Small intestine (tissue), 7 donors: ENCODE measurements around the gene PPA1. TPM values are rescaled to one million over a fixed set of nuclear protein-coding genes. Genes with fewer than 3 reads are reported as not detected.
A peak's percentile ranks its signal among the peaks of the same experiment; 100 is the strongest.

ENCODE experiments used
- DNase-seq, 2 donors: peaks; one replicate each; pipeline versions ENCODE4 v3.0.0 to v3.0.0-alpha.2; 2013
- FAIRE-seq: peaks from 2 replicates; lab custom pipeline; 2012; peaks lifted over from hg19 to GRCh38; lab: Jason Lieb, UNC
- H3K27ac ChIP-seq, 3 donors: one replicate each; pipeline ENCODE4 v1.5.1; 2013; ENCODE audit warnings: low read length in 2 of 3, mild to moderate bottlenecking in 2 of 3, control low read depth in 1 of 3, inconsistent platforms in 1 of 3, low read depth in 1 of 3, moderate library complexity in 1 of 3
- H3K27me3 ChIP-seq, 3 donors: one replicate each; pipeline ENCODE4 v1.6.1; 2013; ENCODE audit warnings: low read length in 3 of 3, inconsistent platforms in 1 of 3; ENCODE audit not compliant: control insufficient read depth in 3 of 3, insufficient read depth in 3 of 3
- H3K36me3 ChIP-seq, 3 donors: one replicate each; pipeline ENCODE4 v1.6.1; 2013; ENCODE audit warnings: low read length in 3 of 3, inconsistent platforms in 1 of 3, low read depth in 1 of 3, mild to moderate bottlenecking in 1 of 3, moderate library complexity in 1 of 3; ENCODE audit not compliant: control insufficient read depth in 3 of 3, insufficient read depth in 2 of 3
- H3K4me1 ChIP-seq, 3 donors: one replicate each; pipeline ENCODE4 v1.6.1; 2013; ENCODE audit warnings: low read length in 2 of 3, inconsistent platforms in 1 of 3, low read depth in 1 of 3, mild to moderate bottlenecking in 1 of 3, moderate library complexity in 1 of 3; ENCODE audit not compliant: control insufficient read depth in 3 of 3, insufficient read depth in 2 of 3
- H3K4me3 ChIP-seq, 3 donors: one replicate each; pipeline ENCODE4 v1.5.1; 2013; ENCODE audit warnings: low read length in 3 of 3, control low read depth in 1 of 3, inconsistent platforms in 1 of 3, low read depth in 1 of 3, mild to moderate bottlenecking in 1 of 3, moderate library complexity in 1 of 3
- H3K9me3 ChIP-seq, 2 donors: one replicate each; pipeline ENCODE4 v1.6.1; 2013; ENCODE audit warnings: low read depth in 1 of 2, low read length in 1 of 2; ENCODE audit not compliant: control insufficient read depth in 2 of 2, insufficient read depth in 1 of 2
- WGBS, 3 donors: extraction: QIAGEN DNeasy Blood & Tissue Kit; methylation state at CpG; one replicate each; pipeline ENCODE4 v1.1.7; 2013; 5-methylcytosine and 5-hydroxymethylcytosine counted together
- polyA plus RNA-seq, 4 donors: library from polyadenylated mRNA; stranded (reverse) in 3 of 4; unstranded in 1 of 4; fragments of 200-250 nt in 3 of 4; fragments of 120-200 nt in 1 of 4; gene quantifications; one replicate each; pipeline versions ENCODE4 v1.2.1 to v1.2.3, GENCODE V29; 2013
- donor health status: healthy with polysubstance abuse.
- donor health status: control.
- donor health status: control.
- donor health status: Bipolar disorder and iron deficiency.
- donor health status: healthy.

Gene PPA1
- polyA plus RNA-seq, 4 donors = 103 to 383 (median 203) TPM

DNA sequence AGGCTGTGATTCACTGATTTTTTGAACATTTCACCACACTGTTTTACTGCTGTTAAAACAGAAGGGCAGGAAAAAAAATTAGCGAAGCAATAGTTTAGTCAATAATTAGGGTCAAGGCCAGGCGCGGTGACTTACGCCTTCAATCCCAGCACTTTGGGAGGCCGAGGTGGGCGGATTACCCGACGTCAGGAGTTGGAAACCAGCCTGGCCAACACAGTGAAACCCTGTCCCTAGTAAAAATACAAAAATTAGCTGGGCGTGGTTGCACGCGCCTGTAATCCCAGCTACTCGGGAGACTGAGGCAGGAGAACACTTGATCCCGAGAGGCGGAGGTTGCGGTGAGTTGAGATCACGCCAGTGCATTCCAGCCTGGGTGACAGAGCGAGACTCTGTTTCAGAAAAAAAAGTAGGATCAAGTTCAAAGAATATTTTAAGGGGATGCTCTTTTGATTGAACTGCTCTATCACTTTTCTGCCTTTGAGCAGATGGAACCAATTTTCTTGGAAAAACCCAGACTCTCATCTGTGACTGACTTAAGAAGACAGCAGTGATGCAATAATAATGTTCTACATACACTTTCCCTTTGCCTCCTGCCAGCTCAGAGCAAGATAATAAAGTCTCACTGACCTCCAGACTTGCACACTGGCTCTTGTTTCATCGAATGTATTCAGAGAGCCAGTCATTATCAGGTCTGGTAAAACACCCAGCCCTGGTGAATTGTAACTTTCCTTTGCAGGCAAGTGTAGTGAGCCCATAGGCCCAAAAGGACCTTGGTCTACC lies 1.6 kb upstream of the PPA1 start:
- Histone ChIP-seq H3K4me1 (peaks cover 0 to 20% (median 0%) of the 10 kb centered on the region in 3 donors), H3K27ac (peak overlapping the region in 2 of 3 donors; percentile 68 to 69), H3K4me3 (no peak overlapping the region), H3K36me3 (peaks cover 0 to 5% (median 0%) of the 10 kb centered on the region in 3 donors), H3K27me3 (no peaks in the 10 kb centered on the region), H3K9me3 (peaks cover 0 to 9% of the 10 kb centered on the region in 2 donors)
- WGBS, 3 donors = 64 to 79% (median 74%) methylated on average over 18 of the region's 18 CpGs
- no peak for FAIRE-seq
- peak; percentile 77 to 86 for DNase-seq

DNA sequence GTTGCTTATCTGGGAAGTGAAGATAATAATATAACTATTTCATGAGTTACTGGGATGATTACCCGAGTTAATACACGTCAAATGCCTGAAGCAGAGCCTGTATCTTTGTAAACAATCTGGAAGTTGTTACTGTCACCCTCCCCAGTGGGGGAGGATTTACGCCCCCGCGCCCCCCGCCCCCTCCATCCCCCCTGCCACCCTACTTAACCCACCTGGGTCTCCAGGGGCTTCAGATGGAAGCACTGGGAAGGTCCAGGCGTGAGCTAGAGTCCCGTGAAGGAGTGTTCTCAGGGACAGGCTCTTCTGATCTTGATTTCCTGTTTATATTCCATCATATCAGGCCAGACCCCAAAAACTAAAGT lies 691 bp upstream of the PPA1 start:
- WGBS, 3 donors = 9 to 22% (median 10%) methylated on average over 8 of the region's 8 CpGs
- no peak for FAIRE-seq

DNA sequence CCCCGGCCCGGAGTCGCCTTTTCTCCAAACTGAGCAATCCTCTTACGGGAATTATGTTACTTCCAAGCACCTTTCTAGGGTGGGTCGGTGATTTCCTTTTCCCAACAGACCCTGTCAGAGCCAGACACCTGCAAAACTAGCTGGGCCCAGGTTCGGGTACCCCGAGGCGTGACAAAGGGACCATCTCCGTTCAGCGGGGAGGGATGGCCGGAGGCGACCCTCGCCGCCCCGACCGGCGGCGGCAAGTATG lies 445 bp downstream of the PPA1 start:
- FAIRE-seq = no peak
- Histone ChIP-seq H3K4me3 (peak overlapping the region; percentile 76 to 99 (median 84)), H3K27ac (peak overlapping the region; percentile 96 to 99 (median 96)), H3K27me3 (no peaks in the 10 kb centered on the region), H3K36me3 (peaks cover 0 to 9% (median 0%) of the 10 kb centered on the region in 3 donors), H3K4me1 (peaks cover 0 to 28% (median 5%) of the 10 kb centered on the region in 3 donors), H3K9me3 (no peaks in the 10 kb centered on the region)
- WGBS, 3 donors = 0 to 1% (median 1%) methylated on average over 18 of the region's 18 CpGs
- DNase-seq = no peak

More for the DNA sequence above, 691 bp upstream of the PPA1 start:
- peaks cover 0 to 2% of the 10 kb centered on the region in 2 donors for H3K9me3 ChIP-seq
- peaks cover 0 to 20% (median 0%) of the 10 kb centered on the region in 3 donors for H3K4me1 ChIP-seq
- peak in 1 of 2 donors; percentile 13 for DNase-seq
- peak overlapping the region in 1 of 3 donors; percentile 54 for H3K4me3 ChIP-seq
- H3K27me3 ChIP-seq = no peaks in the 10 kb centered on the region
- peaks cover 0 to 9% (median 0%) of the 10 kb centered on the region in 3 donors for H3K36me3 ChIP-seq
- peak overlapping the region; percentile 88 to 96 (median 96) for H3K27ac ChIP-seq

GRCh38 chr10:70232155-70232858 lies 922 bp downstream of the PPA1 start:
- H3K4me1 ChIP-seq = peaks cover 0 to 29% (median 5%) of the 10 kb centered on the region in 3 donors
- peak overlapping the region; percentile 76 to 99 (median 84) for H3K4me3 ChIP-seq
- WGBS, 3 donors = 1 to 3% (median 1%) methylated on average over 39 of the region's 39 CpGs
- no peaks in the 10 kb centered on the region for H3K27me3 ChIP-seq
- no peaks in the 10 kb centered on the region for H3K9me3 ChIP-seq
- FAIRE-seq = no peak
- DNase-seq = peak; percentile 84 to 91
- peaks cover 0 to 10% (median 0%) of the 10 kb centered on the region in 3 donors for H3K36me3 ChIP-seq
- H3K27ac ChIP-seq = peak overlapping the region; percentile 96 to 99 (median 96)

- WGBS, 3 donors = 16 to 50% (median 25%) methylated on average over 1 of the region's 1 CpG
- H3K27ac ChIP-seq = peak overlapping the region; percentile 77 to 87 (median 79)
- peaks cover 0 to 19% (median 0%) of the 10 kb centered on the region in 3 donors for H3K36me3 ChIP-seq
- FAIRE-seq = no peak
- H3K27me3 ChIP-seq = no peaks in the 10 kb centered on the region
- no peak for DNase-seq
- no peak overlapping the region for H3K4me3 ChIP-seq
- peaks cover 2 to 18% (median 5%) of the 10 kb centered on the region in 3 donors for H3K4me1 ChIP-seq
- H3K9me3 ChIP-seq = no peaks in the 10 kb centered on the region
Measured at GRCh38 chr10:70228491-70228890, 4.7 kb downstream of the PPA1 start.

DNA sequence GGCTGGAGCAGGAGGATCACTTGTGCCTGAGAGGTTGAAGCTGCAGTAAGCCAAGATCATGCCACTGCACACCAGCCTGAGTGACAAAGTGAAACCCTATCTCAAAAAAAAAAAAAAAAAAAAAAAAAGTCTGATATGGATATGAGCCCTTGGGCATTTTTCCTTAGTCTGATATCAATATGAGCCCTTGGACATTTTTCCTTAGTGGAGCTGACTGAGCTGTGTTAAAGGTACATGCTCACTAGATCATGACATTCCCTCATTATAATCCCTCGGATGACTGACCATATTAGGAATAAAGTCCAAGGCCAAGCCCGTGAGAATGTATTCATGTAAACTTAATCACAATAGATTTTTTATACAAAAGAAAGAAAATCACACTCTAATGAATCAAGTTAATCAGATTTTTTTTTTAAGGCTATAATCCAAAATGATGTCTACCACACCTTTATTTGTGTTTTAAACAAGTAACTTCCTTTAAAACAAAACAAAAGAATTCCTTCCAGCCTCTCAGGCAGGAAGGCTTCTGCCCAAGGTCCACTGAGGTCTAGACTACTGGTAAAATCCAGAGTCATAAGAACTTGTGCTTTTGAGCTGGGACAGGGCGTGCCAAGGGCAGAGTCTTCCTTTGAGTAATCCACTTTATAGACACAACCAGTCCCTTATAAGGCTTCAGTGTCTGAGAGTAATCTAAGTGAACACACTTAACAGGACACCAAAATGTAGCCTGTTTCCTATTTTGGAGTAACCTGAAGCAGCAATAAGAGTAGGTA lies 5.5 kb downstream of the PPA1 start:
- DNase-seq = peak; percentile 90 to 97
- 7 to 51% (median 33%) methylated on average over 3 of the region's 3 CpGs for WGBS, 3 donors

DNA sequence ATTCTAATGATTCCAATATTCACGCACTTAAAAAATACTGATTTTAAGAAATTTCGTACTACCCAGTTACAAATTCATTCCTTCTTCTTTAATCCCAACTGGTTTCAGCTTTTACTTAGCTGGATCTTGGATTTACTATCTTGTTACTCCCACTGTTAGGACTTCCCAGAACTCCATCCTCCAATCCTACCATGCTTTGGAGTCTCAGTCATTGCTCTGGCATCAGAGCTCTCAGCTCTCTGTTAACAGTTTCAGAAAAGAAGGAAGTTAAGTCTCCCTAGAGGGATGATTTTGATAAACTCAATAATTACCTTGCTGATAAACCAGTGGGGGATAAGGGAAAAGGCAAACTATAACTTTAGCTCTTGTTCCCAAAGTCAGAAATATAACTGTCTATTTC lies 9.5 kb downstream of the PPA1 start:
- no peak for FAIRE-seq
- 96 to 100% (median 97%) methylated on average over 2 of the region's 2 CpGs for WGBS, 3 donors
- H3K27ac ChIP-seq = no peak overlapping the region

More for the DNA sequence above, 5.5 kb downstream of the PPA1 start:
- no peak overlapping the region for H3K4me3 ChIP-seq
- no peak for FAIRE-seq
- no peaks in the 10 kb centered on the region for H3K27me3 ChIP-seq
- H3K36me3 ChIP-seq = peaks cover 0 to 24% (median 0%) of the 10 kb centered on the region in 3 donors
- H3K27ac ChIP-seq = peak overlapping the region; percentile 79 to 87 (median 87)
- H3K9me3 ChIP-seq = no peaks in the 10 kb centered on the region
- peaks cover 2 to 18% (median 5%) of the 10 kb centered on the region in 3 donors for H3K4me1 ChIP-seq

More for the DNA sequence above, 9.5 kb downstream of the PPA1 start:
- Histone ChIP-seq H3K4me3 (no peak overlapping the region), H3K27me3 (no peaks in the 10 kb centered on the region), H3K9me3 (no peaks in the 10 kb centered on the region), H3K4me1 (peaks cover 2 to 15% (median 4%) of the 10 kb centered on the region in 3 donors), H3K36me3 (peaks cover 0 to 19% (median 0%) of the 10 kb centered on the region in 3 donors)
- DNase-seq = no peak
